Measurements from ENCODE around the gene IPO5.

DNA sequence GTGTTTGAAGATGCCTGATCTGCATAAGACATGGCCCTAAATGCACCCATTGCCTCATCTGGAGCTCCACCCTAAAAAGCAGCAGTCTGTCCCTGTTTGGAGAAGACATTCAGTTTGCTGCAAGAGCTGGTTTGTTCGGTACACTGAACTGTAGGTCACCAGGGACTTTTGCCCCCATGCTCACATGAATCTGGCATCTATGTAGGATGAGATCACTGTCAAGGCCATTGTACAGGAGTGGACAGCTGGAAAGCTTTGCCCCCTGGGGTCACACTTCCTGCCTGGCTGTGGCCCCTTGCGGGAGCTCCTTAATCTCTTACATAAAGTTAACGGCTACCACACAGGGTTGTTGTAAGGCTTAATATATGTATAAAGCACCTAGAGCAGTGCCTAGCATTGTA lies 73.0 kb downstream of the IPO5 start:
- TF ChIP-seq, protein P1, sequence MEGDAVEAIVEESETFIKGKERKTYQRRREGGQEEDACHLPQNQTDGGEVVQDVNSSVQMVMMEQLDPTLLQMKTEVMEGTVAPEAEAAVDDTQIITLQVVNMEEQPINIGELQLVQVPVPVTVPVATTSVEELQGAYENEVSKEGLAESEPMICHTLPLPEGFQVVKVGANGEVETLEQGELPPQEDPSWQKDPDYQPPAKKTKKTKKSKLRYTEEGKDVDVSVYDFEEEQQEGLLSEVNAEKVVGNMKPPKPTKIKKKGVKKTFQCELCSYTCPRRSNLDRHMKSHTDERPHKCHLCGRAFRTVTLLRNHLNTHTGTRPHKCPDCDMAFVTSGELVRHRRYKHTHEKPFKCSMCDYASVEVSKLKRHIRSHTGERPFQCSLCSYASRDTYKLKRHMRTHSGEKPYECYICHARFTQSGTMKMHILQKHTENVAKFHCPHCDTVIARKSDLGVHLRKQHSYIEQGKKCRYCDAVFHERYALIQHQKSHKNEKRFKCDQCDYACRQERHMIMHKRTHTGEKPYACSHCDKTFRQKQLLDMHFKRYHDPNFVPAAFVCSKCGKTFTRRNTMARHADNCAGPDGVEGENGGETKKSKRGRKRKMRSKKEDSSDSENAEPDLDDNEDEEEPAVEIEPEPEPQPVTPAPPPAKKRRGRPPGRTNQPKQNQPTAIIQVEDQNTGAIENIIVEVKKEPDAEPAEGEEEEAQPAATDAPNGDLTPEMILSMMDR (IDR thresholded peaks at IDR 0.05) = no peak
- no peak for TF ChIP-seq POLR2A (IDR thresholded peaks at IDR 0.05)

All from testis (tissue), 2 donors.